Measurements from ENCODE around the gene CES3.

DNA sequence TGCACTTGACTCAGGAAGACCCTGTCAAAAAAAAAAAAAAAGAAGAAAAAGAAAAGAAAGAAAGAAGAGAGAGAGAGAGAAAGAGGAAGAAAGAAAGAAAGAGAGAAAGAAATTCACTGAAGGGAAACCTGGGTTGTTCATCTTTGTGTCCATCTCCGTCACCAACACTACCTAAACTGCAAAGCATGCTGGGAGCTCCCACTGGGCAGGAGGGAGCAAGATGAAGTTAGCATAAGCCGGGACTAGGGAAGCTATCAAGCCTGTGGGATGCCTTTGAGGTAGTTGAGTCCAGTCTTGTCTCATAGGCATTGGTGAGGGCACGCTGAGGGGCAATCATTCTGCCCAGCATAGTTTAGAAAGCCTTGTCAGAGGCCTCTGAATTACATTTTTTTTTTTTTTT, 60.3 kb downstream of the CES3 start:
- TF ChIP-seq, protein P1, sequence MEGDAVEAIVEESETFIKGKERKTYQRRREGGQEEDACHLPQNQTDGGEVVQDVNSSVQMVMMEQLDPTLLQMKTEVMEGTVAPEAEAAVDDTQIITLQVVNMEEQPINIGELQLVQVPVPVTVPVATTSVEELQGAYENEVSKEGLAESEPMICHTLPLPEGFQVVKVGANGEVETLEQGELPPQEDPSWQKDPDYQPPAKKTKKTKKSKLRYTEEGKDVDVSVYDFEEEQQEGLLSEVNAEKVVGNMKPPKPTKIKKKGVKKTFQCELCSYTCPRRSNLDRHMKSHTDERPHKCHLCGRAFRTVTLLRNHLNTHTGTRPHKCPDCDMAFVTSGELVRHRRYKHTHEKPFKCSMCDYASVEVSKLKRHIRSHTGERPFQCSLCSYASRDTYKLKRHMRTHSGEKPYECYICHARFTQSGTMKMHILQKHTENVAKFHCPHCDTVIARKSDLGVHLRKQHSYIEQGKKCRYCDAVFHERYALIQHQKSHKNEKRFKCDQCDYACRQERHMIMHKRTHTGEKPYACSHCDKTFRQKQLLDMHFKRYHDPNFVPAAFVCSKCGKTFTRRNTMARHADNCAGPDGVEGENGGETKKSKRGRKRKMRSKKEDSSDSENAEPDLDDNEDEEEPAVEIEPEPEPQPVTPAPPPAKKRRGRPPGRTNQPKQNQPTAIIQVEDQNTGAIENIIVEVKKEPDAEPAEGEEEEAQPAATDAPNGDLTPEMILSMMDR (IDR thresholded peaks at IDR 0.05), result no peak
- no peak for TF ChIP-seq POLR2AphosphoS5 (IDR thresholded peaks at IDR 0.05)
- no peak for TF ChIP-seq POLR2A (IDR thresholded peaks at IDR 0.05)

All from breast epithelium (tissue), 3 donors.